ENCODE data around the gene CSNK2A1.
"Not testable (repeated sequence)": the region's sequence is repeated elsewhere in the genome, so short reads cannot be mapped to it uniquely, and the experiment has no call there.

The CSNK2A1 gene

GRCh38 chr20:480044-480443 lies 63.5 kb downstream of the CSNK2A1 start:
- no peak for DNase-seq

- DNase-seq = no peak
These were observed 64.1 kb downstream of the CSNK2A1 start for GRCh38 chr20:479487-479886.

GRCh38 chr20:478949-479429 lies 64.6 kb downstream of the CSNK2A1 start:
- peak; percentile 66 for DNase-seq

- DNase-seq = no peak
These were observed 65.3 kb downstream of the CSNK2A1 start for GRCh38 chr20:478010-478948.

- DNase-seq = not testable (repeated sequence)
These were observed 66.9 kb downstream of the CSNK2A1 start for GRCh38 chr20:476561-477249.

- no peak for DNase-seq
These were observed 67.9 kb downstream of the CSNK2A1 start for GRCh38 chr20:475463-476357.

- DNase-seq = no peak
These were observed 69.0 kb downstream of the CSNK2A1 start for GRCh38 chr20:474581-474980.

GRCh38 chr20:472889-473292 lies 70.7 kb downstream of the CSNK2A1 start:
- DNase-seq = no peak

- no peak for DNase-seq
These were observed 71.3 kb downstream of the CSNK2A1 start for GRCh38 chr20:472137-472846.

GRCh38 chr20:469746-470490 lies 73.7 kb downstream of the CSNK2A1 start:
- no peak for DNase-seq

- DNase-seq = no peak
These were observed 75.8 kb downstream of the CSNK2A1 start for GRCh38 chr20:467755-468154.

GRCh38 chr20:462199-462991 lies 81.2 kb downstream of the CSNK2A1 start, which contains the start of gene TBC1D20:
Gene TBC1D20 (minus strand): TSS chr20:462533. CDS start chr20:462405, 128 bp downstream.
- peak; percentile 77 for DNase-seq

GRCh38 chr20:461254-462198 lies 82.1 kb downstream of the CSNK2A1 start:
- DNase-seq = peak; percentile 9

- DNase-seq = no peak
These were observed 82.9 kb downstream of the CSNK2A1 start for GRCh38 chr20:460707-461106.

GRCh38 chr20:460180-460579 lies 83.4 kb downstream of the CSNK2A1 start:
- no peak for DNase-seq

- peak; percentile 57 for DNase-seq
These were observed 84.8 kb downstream of the CSNK2A1 start for GRCh38 chr20:458776-459175.

- DNase-seq = no peak
These were observed 88.6 kb downstream of the CSNK2A1 start for GRCh38 chr20:454951-455350.

GRCh38 chr20:452021-452420 lies 91.6 kb downstream of the CSNK2A1 start:
- not testable (repeated sequence) for DNase-seq

Data from MV-4-11 (cell line).